Activated CD8-positive, alpha-beta memory T cell treated with anti-CD3 and anti-CD28 coated beads, Interleukin-2, amount 10 ng/mL, durations not matched to agents 7 days and 5 days (primary cell): ENCODE data around the gene TTC23. TPM values are rescaled to one million over a fixed set of nuclear protein-coding genes. Genes with fewer than 3 reads are reported as not detected.

Source experiments
- ATAC-seq: fragments of 150-1000 bp; cut with Tn5 transposase; one replicate; pipeline ENCODE4 v1.10.0; 2021; ENCODE audit warnings: moderate library complexity
- CTCF ChIA-PET: fragments of 350-600 bp; sonication (Branson Sonifier 250); formaldehyde crosslinking; loops from one replicate; lab custom pipeline; 2021; ENCODE audit warnings: antibody characterized with exemption; lab: Charles Lee
- DNase-seq: peaks from one replicate; pipeline ENCODE4 v3.0.0-alpha.2; 2020
- H3K27ac Mint-ChIP-seq: one replicate; pipeline ENCODE4 v1.8.0; 2021; ENCODE audit warnings: mild to moderate bottlenecking, mixed read lengths
- H3K27me3 Mint-ChIP-seq: one replicate; pipeline ENCODE4 v1.8.0; 2021; ENCODE audit warnings: mixed read lengths
- H3K36me3 Mint-ChIP-seq: one replicate; pipeline ENCODE4 v1.8.0; 2021; ENCODE audit warnings: mild to moderate bottlenecking, mixed read lengths
- H3K4me1 Mint-ChIP-seq: one replicate; pipeline ENCODE4 v1.8.0; 2021; ENCODE audit warnings: mixed read lengths
- H3K4me3 Mint-ChIP-seq: one replicate; pipeline ENCODE4 v1.8.0; 2021; ENCODE audit warnings: mild to moderate bottlenecking, moderate library complexity, mixed read lengths
- H3K9me3 Mint-ChIP-seq: one replicate; pipeline ENCODE4 v1.8.0; 2022; ENCODE audit warnings: low read depth, mixed read lengths
- total RNA-seq, 2 experiments: library from RNA; stranded (reverse); gene quantifications; one replicate each; pipeline ENCODE4 v1.2.3, GENCODE V29; 2021

The TTC23 gene
- total RNA-seq, 2 experiments from 2014 or later = 1.2 TPM

DNA sequence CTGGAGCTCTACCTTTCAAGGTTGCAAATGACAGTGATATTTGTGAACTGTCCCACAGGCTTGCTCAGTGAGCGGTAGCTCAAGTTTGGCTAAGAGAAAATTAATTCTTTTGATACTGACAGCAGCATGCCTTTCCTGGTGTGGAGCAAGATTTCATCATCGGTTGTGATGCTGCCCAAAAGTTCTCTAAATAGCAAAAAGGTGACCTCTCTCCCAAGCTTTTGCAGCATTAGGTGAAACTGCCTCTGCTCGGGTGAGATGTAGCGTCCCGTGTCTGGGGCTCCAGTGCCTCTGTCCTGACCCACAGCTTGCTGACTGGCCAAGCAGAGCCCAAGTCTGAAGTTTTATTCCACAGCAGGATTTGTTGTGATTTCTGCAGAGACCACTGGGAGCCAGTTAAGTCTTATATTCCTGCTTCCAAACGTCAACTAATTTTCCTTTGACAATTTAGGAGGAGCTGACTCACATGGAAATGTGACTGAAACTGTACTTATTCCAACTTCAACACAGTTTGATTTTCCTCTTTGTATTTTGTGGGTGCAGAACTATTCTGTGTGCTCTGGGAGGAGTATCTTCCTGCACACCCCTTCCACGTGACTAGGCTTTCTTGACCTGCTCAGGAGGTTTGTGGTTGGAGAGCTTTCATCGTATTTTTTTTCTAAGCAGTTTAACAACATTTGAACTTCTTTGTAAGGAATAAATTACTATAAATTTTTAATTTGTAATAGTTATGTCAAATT lies 138.6 kb downstream of the TTC23 start:
- no peak for ATAC-seq

DNA sequence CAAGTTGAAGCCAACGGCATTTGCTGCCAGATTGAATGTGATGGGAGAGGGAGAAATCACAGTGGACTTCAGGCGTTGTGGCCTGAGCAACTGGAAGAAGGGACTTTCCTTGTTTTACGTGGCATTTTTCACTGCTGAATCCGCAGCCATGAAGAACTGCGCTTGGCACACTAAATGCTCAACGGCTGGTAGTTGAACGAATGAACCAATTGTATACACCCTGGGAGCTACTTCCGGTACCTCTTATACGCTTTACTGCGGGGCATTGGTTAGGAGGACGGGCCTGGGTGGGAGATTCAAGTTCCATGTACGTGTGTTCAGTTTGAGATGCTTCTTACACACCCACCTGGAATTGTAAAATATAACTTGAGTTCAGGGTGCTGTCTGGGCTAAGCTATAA lies 139.3 kb downstream of the TTC23 start:
- Mint-ChIP-seq H3K27me3 (peaks cover 33% of the 10 kb centered on the region), H3K27ac (no peak overlapping the region), H3K4me1 (peaks cover 35% of the 10 kb centered on the region), H3K4me3 (no peak overlapping the region), H3K36me3 (no peaks in the 10 kb centered on the region), H3K9me3 (no peaks in the 10 kb centered on the region)
- no peak for DNase-seq
- no peak for ATAC-seq
- CTCF ChIA-PET = interaction anchor here (0.9 to 1.8 kb wide), 5 partner anchors 9 to 103 kb away, joined by 3 to 6 read pairs (median 4); no protein-coding TSS in a partner anchor

More for the DNA sequence above, 138.6 kb downstream of the TTC23 start:
- Mint-ChIP-seq H3K27ac (no peak overlapping the region), H3K36me3 (no peaks in the 10 kb centered on the region), H3K4me3 (no peak overlapping the region), H3K9me3 (no peaks in the 10 kb centered on the region), H3K4me1 (peaks cover 32% of the 10 kb centered on the region), H3K27me3 (peaks cover 31% of the 10 kb centered on the region)
- CTCF ChIA-PET = interaction anchor here (0.9 to 1.6 kb wide), 3 partner anchors 9 to 102 kb away, joined by 3 to 6 read pairs (median 3); no protein-coding TSS in a partner anchor
- no peak for DNase-seq

DNA sequence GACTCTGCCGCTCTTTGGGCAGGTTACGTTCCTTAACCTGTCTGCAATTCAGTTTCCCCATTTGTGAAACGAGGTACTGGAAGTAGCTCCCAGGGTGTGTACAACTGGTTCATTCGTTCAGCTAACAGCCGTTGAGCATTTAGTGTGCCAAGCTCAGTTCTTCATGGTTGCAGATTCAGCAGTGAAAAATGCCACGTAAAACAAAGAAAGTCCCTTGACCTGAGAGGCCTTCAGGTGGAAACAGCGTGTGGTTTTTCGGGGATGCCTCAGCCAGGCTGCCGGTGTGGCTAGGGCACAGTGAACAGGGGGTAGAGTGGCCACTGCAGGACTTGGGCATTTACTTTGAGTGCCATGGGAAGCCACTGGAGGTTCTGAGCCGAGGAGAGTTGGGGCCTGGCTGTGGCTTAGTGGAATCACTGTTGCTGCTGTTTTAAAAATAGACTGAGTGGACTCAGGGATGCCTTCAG lies 139.8 kb downstream of the TTC23 start:
- Mint-ChIP-seq H3K4me3 (no peak overlapping the region), H3K4me1 (peaks cover 36% of the 10 kb centered on the region), H3K27me3 (peaks cover 37% of the 10 kb centered on the region), H3K27ac (no peak overlapping the region), H3K9me3 (no peaks in the 10 kb centered on the region), H3K36me3 (no peaks in the 10 kb centered on the region)
- CTCF ChIA-PET = interaction anchor here (0.9 to 1.8 kb wide), 4 partner anchors 8 to 34 kb away, joined by 3 to 6 read pairs (median 4); no protein-coding TSS in a partner anchor
- ATAC-seq (no peak), DNase-seq (no peak)

DNA sequence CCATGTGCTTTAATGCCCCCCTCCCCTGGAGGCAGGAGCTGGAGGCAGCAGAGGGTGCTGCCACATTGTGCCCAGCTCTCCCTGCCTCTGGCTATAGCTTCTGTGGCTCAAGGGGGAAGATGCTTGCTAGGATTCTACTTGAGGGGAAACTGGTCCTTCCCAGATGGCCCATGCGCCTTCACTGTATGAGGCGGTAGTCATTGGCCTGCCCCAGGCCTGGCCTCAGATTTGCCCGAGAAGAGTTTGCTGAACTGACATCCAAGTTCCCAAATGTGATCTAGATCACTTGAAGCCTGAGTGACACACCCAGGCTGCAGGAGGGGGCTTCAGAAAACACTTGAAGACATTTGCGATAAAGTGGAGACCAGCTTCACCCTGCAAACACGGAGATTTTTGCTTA lies 140.4 kb downstream of the TTC23 start:
- DNase-seq (no peak), ATAC-seq (no peak)
- CTCF ChIA-PET = interaction anchor here (1.0 to 1.8 kb wide), 3 partner anchors 33 to 104 kb away, joined by 4 to 5 read pairs (median 4); no protein-coding TSS in a partner anchor
- Mint-ChIP-seq H3K4me3 (no peak overlapping the region), H3K27ac (no peak overlapping the region), H3K4me1 (peaks cover 37% of the 10 kb centered on the region), H3K27me3 (peaks cover 39% of the 10 kb centered on the region), H3K9me3 (no peaks in the 10 kb centered on the region), H3K36me3 (no peaks in the 10 kb centered on the region)

DNA sequence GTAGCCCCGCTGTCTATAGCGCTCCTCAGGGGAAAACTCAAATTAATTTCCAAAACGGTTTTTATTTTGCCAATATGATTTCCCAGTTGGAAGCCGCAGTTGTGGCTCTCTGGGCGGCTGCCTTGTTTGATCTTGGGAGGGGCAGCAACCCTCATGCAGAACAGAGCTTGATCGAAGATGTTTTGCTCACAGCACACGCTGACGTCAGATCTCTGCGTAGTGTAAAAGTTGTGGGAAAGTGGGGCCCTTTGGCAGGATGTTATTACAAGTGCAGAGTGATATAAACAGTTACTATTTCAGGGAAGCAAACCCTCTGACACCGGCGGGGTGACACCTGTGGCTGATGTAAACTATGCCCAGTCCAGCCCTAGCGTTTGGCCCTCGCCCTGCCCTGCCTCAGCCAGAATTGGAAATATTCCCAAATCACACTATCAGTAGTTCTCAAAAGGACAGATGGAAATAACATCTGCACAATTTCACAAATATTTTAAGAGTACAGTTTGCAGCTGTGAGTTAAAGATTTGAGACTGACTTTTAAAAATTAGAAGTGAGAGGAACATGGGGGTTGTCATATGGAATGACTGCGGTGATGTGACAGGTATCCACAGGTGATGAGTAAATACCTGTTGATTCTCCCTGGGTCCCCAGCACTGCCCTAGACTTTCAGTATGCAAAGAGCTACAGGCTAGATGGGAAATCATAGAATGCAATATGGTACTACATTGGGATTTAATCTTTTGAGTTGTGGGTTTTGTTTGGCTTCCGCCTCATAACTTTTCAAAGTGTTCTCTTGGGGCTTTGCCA lies 142.8 kb downstream of the TTC23 start:
- peak overlapping the region; percentile 22 for H3K27ac Mint-ChIP-seq

DNA sequence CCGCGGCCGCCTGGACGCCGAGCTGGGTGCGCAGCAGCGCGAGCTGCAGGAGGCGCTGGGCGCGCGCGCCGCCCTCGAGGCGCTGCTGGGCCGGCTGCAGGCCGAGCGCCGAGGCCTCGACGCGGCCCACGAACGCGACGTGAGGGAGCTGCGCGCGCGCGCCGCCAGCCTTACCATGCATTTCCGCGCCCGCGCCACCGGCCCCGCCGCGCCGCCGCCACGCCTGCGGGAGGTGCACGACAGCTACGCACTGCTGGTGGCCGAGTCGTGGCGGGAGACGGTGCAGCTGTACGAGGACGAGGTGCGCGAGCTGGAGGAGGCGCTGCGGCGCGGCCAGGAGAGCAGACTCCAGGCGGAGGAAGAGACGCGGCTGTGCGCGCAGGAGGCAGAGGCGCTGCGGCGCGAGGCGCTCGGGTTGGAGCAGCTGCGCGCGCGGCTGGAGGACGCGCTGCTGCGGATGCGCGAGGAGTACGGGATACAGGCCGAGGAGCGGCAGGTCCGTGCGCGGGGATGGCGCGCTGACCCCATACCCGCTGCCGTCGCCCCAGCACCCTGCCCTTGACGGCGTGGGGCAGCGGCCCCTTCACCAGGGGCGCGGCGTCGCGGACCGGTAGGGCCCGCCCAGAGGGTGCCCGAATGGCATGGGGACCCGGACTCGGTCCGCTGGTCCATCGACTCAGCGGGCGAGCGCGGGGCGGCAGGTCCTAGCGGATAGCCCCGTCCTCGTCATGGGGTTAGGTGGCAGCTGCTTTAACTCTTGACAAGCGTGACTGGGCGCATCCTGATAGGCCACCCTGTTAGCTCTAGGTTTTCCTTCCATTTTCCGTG lies 143.7 kb downstream of the TTC23 start:
- H3K4me1 Mint-ChIP-seq = peaks cover 35% of the 10 kb centered on the region
- H3K27me3 Mint-ChIP-seq = peaks cover 54% of the 10 kb centered on the region
- H3K4me3 Mint-ChIP-seq = peak overlapping the region; percentile 60
- H3K27ac Mint-ChIP-seq = peak overlapping the region; percentile 15
- peak; percentile 55 for ATAC-seq
- DNase-seq = peak; percentile 52
- no peaks in the 10 kb centered on the region for H3K9me3 Mint-ChIP-seq
- CTCF ChIA-PET = interaction anchor here (0.7 to 1.5 kb wide), 10 partner anchors 23 to 598 kb away, joined by 3 to 11 read pairs (median 4); partner anchors contain the start of gene LRRC28
- H3K36me3 Mint-ChIP-seq = no peaks in the 10 kb centered on the region

More for the DNA sequence above, 142.8 kb downstream of the TTC23 start:
- Mint-ChIP-seq H3K9me3 (no peaks in the 10 kb centered on the region), H3K27me3 (peaks cover 53% of the 10 kb centered on the region), H3K36me3 (no peaks in the 10 kb centered on the region), H3K4me1 (peaks cover 40% of the 10 kb centered on the region), H3K4me3 (peak overlapping the region; percentile 54)
- ATAC-seq (no peak), DNase-seq (peak; percentile 52)
- CTCF ChIA-PET = interaction anchor here (1.1 kb wide), 1 partner anchor 23 kb away, joined by 3 read pairs; no protein-coding TSS in a partner anchor

DNA sequence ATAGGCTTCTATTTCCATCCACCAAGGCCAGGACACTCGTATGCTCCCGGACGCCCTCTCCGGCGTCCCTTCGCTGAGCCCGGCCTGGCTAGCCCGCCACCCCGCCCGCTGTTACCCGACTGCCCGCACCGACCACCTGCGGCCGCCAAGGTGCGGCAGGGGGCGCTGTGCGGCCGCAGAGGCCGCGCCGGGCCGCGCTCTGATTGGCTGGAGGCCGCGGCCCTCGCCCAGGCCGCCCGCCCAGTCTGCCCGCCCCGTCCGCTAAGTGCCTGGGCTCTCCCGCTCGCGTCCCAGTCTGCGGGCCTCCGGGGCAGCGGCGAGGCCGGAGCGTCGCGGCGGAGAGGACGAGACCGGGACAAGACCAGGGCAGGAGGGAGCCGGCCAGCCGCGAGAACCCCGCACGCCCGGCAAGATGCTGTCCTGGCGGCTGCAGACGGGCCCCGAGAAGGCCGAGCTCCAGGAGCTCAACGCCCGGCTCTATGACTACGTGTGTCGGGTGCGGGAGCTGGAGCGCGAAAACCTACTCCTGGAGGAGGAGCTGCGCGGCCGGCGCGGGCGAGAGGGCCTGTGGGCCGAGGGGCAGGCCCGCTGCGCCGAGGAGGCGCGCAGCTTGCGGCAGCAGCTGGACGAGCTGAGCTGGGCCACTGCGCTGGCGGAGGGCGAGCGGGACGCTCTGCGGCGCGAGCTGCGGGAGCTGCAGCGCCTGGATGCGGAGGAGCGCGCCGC lies 144.4 kb downstream of the TTC23 start, which contains the start of gene SYNM:
Gene SYNM, plus strand, starts transcription at position 293 of the 726 bp plus-strand sequence. Its CDS starts 120 bp downstream, at position 413.
- DNase-seq (peak; percentile 46), ATAC-seq (peak; percentile 52)
- Mint-ChIP-seq H3K27ac (peak within 1 kb of the TSS; percentile 15), H3K4me3 (peak within 1 kb of the TSS; percentile 60), H3K27me3 (peaks cover 58% of the 10 kb centered on the region), H3K36me3 (no peaks in the 10 kb centered on the region), H3K4me1 (peaks cover 38% of the 10 kb centered on the region), H3K9me3 (no peaks in the 10 kb centered on the region)
- CTCF ChIA-PET = interaction anchor here (0.7 to 1.5 kb wide), 10 partner anchors 24 to 599 kb away, joined by 3 to 11 read pairs (median 4); partner anchors contain the start of gene LRRC28

DNA sequence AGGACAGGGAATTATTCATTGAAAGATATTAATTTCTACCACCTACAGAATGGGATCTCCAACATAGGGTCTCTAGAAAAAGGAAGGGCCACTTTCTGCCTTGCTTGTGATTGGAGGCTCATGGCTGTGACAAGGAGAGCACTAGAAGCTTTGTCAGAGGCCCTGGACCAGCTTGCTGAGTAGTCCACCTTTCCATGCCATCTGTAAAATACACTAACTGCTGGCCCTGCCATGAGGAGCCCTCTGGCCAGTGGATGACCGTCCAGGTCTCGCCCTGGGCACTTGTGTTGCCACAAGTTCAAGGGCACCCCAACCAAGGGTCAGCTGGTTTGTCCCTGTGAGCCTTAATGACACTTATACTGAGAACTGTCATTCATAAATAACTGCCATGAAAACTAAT lies 146.1 kb downstream of the TTC23 start:
- peaks cover 30% of the 10 kb centered on the region for H3K4me1 Mint-ChIP-seq
- no peaks in the 10 kb centered on the region for H3K36me3 Mint-ChIP-seq
- H3K4me3 Mint-ChIP-seq = no peak overlapping the region
- CTCF ChIA-PET = interaction anchor here (0.6 to 1.9 kb wide), 3 partner anchors 26 to 601 kb away, joined by 3 to 5 read pairs (median 5); no protein-coding TSS in a partner anchor
- H3K27me3 Mint-ChIP-seq = peaks cover 58% of the 10 kb centered on the region
- H3K9me3 Mint-ChIP-seq = no peaks in the 10 kb centered on the region
- ATAC-seq (no peak), DNase-seq (no peak)
- H3K27ac Mint-ChIP-seq = no peak overlapping the region

DNA sequence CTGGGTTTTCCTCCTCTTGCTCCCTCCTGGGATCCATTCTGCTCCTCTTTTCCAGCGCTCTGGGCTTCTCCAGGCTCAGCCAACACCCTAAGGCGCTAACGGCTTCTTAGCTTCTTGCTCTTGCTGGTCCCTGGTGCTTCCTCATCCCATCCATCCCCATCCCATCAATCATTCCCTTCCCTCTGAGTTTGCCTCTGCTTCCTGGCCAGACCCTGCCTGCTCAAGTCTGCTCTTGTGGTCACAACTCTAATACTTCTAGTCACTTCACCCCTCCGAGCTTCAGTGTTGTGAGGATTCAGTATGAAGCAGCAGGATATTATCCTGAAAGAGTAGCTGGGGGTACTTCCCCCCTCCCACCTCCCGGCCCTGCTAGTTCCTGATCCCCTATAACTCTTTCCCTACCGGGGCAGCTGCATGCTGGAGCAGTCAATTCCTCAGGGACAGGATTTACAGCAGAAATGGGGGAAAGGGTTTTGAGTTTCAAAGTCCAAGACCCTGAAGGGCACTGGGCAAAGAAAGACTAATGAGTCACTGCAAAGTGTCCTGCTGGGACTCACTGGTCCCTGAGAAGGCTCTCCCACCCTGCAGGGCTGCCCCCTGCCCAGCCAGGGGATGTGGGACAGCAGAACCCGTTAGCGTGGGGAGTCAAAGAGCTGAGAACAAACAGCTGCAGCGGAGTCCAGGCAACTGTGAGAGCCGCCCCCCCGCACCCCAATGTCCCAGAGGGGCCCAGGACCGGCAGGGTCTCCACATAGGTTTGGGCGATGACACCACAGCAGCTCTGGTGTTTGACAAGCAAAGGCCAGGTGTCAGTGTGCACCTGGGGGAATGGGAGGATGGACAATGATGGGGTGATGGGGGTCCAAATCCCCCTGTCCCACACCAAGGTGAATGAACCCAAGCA lies 146.8 kb downstream of the TTC23 start:
- H3K9me3 Mint-ChIP-seq = no peaks in the 10 kb centered on the region
- DNase-seq = no peak
- peaks cover 26% of the 10 kb centered on the region for H3K4me1 Mint-ChIP-seq
- no peaks in the 10 kb centered on the region for H3K36me3 Mint-ChIP-seq
- no peak overlapping the region for H3K4me3 Mint-ChIP-seq
- ATAC-seq = no peak
- peaks cover 57% of the 10 kb centered on the region for H3K27me3 Mint-ChIP-seq
- no peak overlapping the region for H3K27ac Mint-ChIP-seq
- CTCF ChIA-PET = interaction anchor here (0.6 to 2.5 kb wide), 5 partner anchors 8 to 602 kb away, joined by 3 to 13 read pairs (median 5); no protein-coding TSS in a partner anchor

DNA sequence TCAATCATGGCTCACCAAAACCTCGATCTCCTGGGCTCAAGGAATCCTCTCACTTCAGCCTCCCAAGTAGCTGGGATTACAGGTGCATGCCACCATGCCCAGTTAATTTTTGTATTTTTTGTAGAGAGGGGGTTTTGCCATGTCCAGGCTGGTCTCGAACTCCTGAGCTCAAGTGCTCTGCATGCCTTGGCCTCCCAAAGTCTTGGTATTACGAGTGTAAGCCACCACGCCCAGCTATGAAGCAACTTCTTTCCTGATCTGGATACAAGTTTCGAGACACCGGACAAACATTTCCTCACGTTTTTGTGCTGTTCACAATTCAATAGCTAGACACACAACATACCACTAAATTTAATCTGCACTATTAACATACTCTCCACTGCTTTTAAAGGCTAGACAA lies 147.9 kb downstream of the TTC23 start:
- no peak overlapping the region for H3K27ac Mint-ChIP-seq
- ATAC-seq (no peak), DNase-seq (no peak)
- H3K4me1 Mint-ChIP-seq = peaks cover 15% of the 10 kb centered on the region
- CTCF ChIA-PET = interaction anchor here (1.3 to 2.5 kb wide), 5 partner anchors 9 to 441 kb away, joined by 3 to 13 read pairs (median 4); no protein-coding TSS in a partner anchor
- H3K9me3 Mint-ChIP-seq = no peaks in the 10 kb centered on the region
- H3K27me3 Mint-ChIP-seq = peaks cover 49% of the 10 kb centered on the region
- no peaks in the 10 kb centered on the region for H3K36me3 Mint-ChIP-seq
- H3K4me3 Mint-ChIP-seq = no peak overlapping the region
